Activated gamma-delta T cell (primary cell): ENCODE measurements around the gene FAM117A.
"Not testable (repeated sequence)": the region's sequence is repeated elsewhere in the genome, so short reads cannot be mapped to it uniquely, and the experiment has no call there.

Experiments used
- DNase-seq: peaks from one replicate; lab custom pipeline; 2025; lab: John Stamatoyannopoulos, UW

The FAM117A gene

DNA sequence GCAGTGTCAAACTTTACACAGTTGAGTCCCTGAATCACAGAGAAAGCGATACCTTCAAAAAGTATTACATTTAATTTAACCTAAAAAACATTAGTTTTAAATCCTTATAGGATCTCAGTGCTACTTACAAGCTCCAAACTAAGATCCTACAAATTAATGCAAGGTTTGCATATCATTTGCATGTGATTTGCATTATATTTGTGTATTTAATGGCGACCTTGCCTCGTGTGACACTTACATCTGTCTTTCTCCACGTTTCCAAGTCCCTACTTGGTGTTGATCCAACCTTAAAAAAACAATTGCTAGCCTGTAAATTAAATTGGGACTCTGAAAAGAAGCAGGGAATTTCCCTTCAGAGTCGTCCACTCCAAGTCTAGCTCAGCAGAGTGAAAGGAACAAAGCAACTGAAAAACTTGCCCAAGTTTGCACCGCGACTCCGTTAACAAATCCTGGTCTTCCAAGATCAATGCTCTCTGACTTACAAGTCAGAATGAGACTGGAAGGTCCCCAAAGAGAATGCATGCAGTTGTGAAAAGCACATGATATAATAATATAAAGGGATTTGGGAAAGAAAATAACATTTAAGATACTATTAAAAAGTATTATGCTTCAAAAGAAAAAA is 739 bp upstream of the FAM117A start:
- DNase-seq: no peak

DNA sequence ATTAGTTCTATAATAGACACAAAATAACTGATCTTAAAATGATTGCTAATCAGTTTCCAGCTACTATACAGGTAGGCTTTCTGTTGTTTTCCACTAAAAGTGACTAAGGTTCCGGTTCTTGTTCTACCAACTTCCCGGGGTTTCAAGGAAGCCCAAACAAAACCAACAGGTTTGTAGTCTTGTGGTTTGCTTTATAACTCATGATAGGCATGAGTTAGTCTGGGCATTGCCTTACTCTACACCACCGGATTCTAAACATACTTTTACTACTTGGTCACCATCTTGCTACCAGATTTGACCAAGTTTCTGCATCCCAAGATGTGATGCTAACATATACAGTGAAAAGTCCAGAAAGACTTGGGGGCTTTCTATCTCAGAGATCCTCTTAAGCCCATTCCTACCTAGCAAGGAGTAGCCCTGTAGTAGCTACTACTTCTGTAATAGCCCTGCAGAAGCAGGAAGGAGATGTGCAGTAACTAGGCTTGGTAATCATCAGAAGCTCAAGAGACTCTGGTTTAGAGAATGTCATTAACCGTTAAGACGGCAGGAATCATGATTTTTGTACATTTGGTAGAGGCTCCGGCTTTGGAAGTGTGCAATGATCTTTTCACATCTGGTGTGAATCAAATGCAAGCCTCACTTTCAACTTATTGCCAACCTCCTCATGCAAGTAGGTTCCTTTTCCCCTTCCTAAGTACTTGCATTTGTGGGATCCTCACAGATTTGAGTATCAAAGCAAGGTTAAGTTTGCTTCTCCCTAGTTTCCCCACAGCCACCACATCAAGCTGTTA is 1.6 kb downstream of the FAM117A start:
- no peak for DNase-seq

DNA sequence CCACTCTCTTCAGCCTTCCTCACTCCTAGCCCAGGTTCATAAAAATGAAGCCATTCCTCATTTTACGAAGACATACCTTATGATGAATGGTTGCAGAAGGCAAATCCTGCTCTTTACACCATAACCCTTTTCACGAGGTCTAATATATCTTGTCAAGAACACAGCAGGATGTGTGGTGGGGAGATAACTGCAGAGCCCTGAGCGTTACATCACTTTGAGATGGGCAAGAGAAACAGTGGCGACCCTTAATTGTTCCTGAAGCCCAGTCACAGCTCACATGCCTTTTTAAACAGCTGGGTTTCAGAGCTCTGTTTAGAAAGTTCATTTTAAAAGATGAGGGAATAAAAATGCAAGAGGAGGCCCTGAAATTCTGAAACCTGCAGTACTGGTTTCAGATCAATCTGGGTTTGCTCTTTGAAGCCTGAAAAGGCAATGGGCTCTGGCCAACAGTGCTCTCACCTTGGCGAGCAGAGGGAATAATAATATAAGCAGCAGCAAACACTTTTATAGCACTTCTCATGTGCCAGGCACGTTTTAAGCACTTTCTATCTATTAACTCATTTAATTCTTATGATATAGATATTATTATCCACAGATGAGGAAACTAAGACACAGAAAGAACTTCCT is 2.9 kb downstream of the FAM117A start:
- DNase-seq: no peak

DNA sequence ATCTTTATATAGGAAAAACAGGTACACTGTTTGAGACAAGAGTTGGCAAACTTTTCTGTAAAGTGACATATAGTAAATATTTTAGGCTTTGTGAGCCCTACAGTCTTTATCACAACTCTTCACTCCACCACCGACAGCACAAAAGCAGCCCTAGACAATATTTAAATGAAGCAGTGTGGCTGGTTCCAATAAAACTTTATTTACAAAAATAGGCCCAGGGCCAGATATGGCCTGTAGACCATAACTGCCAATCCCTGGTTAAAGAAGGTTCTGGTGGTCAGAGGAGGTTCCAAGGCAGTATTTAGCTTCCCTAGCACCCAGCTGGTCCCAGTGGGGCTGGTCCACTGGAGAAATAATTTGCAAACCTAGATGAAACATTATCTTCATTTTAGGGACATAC is 3.6 kb downstream of the FAM117A start:
- DNase-seq: no peak

DNA sequence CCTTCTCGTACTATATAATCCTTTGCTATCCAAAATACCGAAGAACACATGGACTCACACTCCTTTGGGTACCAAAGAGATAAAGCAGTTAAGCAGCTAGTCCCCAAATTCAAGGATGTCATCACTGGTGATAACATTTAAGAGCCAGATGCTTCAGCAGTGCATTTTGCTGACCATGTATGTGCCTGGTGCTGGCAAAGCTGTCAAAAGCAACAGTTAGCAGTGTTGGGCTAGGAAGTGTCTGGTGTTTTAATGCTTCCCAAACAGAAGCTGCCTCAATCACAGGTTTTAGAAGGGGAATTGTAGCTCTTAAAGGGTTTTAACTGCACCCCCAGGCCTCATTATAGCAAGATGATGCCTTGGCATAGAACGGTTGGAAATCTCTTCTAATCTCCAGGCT is 4.7 kb downstream of the FAM117A start:
- no peak for DNase-seq

DNA sequence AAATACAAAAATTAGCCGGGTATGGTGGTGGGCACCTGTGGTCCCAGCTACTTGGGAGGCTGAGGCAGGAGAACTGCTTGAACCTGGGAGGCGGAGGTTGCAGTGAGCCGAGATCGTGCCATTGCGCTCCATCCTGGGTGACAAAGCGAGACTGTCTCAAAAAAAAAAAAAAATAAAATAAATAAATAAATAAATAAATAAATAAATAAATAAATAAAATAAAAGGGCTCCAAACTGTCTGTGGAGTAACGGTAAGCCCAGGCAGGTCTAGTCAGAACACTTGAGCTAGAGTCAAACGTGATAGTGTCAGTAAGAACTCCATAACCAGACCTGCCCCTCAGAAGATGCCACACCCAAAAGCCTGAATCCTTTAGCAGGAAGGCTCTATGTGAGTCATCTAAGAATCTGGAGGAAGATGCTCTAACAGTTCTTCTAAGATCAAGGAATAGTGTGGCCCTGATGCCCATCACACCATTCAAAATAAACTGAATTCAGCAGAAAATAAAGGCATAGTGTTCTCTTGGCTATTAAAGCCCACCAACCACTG is 5.4 kb downstream of the FAM117A start:
- DNase-seq: not testable (repeated sequence)

DNA sequence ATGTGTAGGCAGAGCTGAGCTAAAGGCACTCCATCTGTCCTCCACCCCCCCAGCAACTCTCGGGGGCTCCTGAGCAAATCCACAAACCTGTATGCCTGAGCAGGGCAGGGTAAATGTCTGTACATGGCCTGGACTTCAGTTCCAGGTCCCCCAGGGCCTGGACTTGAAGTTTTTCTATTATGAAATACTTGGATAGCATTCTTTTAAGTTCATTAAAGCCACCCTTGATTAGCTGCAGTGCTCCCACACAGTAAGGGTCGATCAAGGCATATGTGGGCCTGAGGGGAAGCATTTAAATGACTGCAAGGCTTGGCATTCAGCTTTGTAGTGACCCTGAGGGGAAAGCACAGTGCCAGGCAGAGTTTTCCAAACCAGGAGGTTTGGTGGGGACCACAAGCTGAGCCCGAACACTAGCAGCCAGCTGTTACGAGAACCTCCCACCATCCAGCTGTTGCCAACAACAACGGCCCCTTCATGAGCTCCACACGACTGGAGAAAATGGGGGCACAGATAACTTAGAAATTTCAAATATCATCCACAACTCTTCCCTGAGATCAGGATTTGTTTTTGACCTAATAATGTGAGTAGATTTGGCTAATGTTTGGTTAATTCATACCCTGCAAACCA is 6.7 kb downstream of the FAM117A start:
- DNase-seq: no peak

DNA sequence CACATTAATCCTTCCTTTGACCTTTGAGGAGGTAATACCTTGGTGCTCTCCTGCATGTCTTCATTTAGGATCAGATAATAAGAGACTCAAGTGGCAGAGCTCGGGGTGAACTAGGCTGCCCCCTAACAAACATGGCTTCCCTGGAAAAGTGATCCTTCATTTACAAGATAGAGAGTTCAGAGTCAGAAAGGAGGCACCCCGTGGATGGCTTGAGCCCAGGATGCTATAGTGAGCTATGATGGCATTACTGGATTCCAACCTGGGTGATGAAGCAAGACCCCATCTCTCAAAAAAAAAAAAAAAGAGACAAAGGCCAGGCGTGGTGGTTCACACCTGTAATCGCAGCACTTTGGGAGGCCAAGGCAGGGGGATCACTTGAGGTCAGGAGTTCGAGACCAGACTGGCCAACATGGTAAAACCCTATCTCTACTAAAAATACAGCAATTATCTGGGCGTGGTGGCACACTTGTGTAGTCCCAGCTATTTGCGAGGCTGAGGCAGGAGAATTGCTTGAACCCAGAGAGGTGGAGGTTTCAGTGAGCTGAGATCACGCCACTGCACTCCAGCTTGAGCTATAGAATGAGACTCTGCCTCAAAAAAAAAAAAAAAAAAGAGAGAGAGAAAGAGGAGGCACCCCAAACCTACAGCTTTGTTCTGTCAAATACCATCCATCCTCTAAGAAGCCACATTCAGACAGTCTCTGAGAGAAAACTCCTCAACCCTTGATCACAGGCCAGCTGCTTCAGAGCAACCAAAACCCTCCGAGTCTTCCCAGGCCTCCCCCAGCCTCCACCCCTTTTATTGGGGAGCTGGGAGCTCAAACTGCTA is 7.4 kb downstream of the FAM117A start:
- no peak for DNase-seq

DNA sequence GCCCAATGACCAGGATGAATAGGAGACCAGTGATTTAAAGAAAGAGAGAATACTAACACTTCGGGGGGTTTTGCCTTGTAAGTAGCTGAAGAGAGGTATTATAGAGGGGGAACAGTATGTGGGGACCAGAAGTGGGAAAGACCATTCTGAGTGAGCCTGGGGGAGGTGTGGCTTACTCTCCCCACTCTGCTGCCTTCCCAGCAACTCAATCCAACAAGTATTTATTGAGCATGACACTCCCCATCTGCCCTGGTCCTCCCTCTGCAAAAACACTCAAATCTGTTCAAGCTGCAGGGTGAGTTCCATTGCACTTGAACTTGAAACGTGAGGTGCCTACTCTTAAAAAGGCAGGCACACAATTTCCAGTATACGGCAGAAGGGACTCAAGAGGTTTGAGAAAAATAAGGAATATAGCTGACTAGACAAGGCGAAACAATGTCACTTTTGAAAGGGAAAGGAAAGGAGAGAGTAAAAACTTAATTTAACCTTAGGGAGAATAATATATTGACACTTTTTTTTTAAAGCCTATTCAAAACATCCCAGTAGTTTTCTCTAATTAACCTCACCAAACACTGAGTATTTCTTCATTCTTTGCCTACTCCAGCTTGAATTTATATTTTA is 8.2 kb downstream of the FAM117A start:
- no peak for DNase-seq

DNA sequence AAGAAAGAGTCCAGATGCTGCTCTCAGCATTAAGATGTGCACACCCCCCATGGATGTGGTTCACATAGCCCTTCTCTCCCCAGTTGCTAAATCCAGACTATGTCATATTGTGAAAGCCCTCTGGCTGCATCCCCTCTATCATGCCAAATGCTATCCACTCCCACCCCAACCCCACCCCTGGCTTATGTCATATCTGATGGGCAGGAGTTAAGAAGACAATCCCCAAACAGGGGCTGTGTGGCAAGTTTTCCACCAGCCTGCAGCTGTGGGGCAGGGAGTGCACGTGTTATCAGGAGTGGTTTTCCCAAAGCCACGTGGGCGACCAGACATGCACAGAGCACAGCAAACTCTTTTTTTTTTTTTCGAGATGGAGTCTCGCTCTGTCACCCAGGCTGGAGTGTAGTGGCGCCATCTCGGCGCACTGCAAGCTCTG is 10.0 kb downstream of the FAM117A start:
- no peak for DNase-seq

DNA sequence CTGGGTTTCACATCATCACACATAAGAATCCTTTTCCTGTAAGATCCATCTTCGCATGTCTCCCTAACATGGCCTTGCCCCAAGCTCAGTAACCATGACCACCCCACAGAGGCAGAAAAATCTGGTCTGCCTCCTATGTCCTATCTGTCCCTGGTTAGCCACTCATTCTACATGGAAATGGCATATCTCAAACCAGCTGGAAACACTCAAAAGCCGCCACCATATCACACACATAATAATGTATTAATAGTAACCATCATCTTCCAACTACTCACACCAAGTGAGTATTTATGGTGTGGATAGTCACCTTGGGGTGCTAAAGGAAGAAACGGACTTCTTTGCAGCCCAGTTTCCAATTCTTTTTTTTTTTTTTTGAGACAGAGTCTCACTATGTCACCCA is 11.4 kb downstream of the FAM117A start:
- no peak for DNase-seq

DNA sequence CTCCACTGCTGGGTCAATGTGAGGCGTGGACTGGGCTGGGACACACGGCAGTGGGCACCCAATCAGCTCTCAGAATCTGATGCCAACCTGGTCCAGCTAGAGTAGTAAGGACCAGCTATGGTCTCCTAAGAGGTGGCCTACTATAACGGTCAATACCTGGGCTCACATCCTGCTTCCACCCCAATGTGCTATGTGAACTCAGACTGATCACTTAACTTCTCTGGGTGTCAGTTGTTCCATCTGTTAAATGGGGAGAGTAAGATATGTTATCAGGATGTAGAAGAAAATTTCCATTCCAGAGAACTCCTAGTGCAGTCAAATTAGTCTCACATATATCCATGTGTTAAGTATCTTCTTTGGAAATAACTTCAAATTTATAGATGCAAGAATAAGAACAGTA is 14.2 kb downstream of the FAM117A start:
- DNase-seq: no peak

DNA sequence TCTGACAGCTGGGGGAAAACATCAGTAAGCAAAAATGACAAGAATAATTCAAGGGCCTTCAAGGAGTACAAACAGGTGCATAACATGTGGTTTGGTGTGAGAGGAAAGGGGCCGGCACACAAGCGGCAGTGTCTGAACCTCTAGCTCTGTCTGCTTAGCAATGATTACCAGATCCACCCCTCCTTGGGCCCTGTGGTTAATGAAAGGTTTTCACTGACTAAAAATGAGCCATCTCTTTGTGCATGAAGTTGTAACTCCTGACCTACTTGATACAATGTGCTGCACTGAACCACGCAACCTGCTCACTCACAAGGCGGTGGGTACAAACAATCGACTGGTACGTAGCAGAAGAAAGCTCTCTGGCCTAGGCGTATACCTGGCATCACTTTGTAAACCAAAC is 15.1 kb downstream of the FAM117A start:
- no peak for DNase-seq

DNA sequence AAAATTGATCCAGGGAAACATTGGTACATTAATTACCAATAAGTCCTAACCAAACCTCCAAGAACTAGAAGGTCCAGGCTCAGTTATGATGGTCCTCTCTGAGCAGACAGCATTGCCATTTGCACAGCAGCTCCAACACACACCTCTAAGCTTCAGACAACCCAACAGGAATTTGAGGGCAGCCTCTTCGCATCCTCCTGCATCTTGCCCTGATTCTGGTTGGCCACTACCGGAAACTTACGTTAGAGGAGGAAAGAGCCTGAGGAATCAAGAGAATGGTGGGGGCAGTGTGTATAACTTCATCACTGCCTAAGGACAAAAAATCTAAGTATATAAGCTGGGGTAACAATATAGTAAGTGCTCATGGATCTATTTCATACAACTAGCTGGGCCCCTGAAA is 15.7 kb downstream of the FAM117A start:
- no peak for DNase-seq

DNA sequence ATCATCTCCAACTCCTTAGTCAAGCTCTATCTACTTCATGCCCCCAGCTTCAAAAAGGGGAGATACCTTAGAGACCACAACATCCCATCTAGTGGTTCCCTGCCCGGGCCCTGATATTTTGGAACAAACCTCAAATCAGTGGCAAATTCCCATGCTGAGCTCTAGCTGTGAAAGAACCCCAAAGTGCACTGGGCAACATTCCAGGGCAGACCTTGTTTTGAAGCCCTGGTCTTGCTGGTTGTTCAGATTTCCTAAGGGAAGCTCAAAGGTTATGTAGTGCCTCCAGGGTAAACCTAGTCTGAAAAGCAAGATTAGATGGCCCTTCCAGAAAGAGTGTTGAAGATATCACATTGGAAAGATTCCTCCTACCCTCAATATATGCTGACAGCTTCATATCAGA is 16.3 kb downstream of the FAM117A start:
- no peak for DNase-seq

DNA sequence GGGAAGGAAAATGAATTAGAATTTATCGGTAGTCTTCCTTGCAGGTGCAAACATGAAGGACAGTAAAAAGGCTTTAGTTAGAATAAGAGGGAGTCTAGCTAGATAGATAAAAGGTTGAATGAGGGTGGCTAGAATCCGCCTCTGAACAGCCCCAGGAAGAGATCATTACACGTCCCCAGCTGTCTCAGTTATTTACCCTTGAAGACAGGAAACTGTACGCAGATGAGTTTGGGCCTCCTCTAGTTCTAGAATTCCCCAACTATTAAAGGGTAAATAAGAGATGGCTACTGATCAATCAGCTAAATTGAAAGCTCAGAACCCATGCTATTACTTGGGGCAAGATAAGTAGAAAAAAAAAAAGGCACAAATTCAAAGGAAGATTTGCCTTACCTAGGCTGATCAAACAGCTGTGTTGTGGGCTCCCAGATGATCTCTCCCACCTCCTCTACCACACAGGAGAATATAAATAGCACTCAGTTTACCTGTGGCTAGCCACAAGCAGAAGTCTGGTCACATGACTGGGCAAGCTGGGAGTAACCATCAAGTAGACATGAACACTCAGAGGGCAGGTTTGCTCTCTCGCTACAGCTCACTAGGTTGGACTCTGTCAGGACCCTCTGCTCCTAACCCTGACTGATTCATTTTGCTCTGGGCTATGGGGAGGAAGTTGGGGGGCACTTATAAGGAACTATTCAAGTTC is 17.0 kb downstream of the FAM117A start:
- no peak for DNase-seq

DNA sequence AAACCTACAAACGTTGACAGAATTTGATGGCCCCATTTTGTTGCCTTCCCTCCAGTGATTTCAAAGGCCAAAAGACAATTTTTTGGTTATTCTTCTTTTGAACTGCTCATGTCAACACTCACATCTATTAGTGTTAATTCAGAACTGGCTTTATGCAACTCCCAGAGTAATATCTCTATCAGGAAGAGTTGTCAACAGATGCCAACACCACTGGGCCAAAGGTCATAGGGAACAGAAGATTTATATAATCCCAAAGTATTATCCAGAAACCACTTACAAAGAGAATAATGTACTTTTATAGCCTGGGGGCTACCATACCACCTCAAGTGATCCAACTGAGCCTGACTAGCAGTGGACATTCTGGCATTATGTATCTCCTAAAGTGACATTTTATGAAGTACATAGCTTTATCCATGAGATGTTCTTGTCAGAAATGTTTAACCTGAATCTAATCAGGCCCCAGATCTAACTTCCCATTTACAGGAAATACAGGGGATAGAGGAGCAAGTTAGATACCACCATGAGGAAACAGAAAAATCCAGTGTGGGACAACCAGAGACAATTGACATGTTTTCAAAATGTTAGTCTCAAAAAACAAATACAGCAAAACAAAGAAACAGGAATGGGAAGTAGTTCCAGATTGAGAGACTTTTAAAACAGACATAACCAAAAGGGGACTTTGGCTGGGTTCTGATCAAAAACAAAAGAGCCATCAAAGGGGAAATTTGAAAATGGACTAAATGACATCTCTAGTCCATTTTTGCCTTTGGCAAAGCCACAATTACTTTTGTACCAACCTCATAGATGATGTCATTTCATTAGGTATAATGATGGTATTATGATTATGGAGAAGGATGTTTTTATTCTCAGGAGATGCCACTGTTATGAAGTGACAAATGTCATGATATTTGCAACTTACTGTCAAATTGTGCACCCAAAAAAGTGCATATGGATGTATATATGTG is 18.5 kb downstream of the FAM117A start:
- DNase-seq: no peak

DNA sequence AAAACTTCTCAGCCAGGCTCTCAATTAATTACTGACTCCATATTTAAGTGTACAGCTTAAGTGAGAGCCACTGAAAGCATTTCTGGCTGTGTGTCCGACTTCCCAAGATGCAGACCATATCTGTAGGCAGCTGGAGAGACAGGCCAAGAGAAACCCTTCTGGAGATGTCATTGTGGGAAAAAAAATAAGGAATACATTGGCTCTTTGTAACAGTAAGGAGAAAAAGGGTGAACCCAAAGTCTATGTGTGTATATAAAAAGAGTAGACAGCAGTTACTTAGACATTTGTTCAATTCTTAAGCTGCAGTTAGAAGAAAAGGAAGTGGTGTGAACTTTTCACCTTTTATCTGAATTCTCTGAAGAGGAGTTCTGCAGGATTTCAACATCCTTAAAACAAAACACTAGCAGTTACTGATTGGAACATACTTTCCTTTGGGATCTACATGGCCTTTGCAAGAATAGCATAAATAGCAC is 21.7 kb downstream of the FAM117A start:
- DNase-seq: no peak

DNA sequence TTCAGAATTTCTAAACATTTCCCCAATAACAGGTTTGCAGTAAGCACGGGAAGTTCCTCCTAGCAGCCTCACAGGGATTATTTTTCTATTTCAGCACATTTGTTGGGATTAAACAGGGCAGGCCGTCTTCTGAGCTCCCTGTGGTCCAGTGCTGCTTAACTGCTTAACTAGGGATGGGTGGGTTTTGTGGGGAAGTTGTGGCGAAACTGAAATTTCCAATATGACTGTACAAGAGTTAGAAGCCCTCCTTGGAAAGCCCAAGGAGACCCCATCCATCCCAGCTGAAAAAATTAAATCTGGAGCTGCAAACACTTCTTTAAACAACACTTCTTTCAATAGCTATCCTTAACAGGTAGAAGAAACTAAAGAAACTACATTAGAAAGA is 22.2 kb downstream of the FAM117A start:
- DNase-seq: no peak
